ENCODE data around the gene MTA3. TPM values are rescaled to one million over a fixed set of nuclear protein-coding genes. Genes with fewer than 3 reads are reported as not detected.
"Not testable (repeated sequence)": the region's sequence is repeated elsewhere in the genome, so short reads cannot be mapped to it uniquely, and the experiment has no call there.

The MTA3 gene
- polyA plus RNA-seq, 3 donors = 69.0 to 78.7 (median 75.3) TPM

DNA sequence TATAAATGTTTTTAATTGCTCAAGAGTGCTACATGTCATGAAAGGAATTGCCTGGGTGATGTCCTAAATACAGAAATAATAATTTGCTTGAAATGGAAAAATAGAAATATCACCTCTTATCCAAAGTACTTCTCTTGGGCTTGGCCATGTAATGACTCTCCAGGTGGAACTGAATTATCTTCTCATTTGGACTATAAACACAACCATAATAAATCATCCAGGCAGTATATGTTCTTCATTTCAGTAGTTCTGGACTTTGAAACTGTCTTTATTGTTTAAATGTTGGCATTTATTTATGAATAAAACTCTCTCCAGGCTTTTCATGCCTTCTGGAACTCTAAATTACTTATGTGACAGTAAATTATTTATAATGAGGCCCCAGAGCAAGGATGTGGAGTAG, 155.0 kb downstream of the MTA3 start:
- DNase-seq (ENCODE audit: low read depth in 3 of 3, low spot score in 2 of 3) = no peak

GRCh38 chr2:42724886-42725285, 156.5 kb downstream of the MTA3 start:
- no peak for DNase-seq (ENCODE audit: low read depth in 3 of 3, low spot score in 2 of 3)

DNA sequence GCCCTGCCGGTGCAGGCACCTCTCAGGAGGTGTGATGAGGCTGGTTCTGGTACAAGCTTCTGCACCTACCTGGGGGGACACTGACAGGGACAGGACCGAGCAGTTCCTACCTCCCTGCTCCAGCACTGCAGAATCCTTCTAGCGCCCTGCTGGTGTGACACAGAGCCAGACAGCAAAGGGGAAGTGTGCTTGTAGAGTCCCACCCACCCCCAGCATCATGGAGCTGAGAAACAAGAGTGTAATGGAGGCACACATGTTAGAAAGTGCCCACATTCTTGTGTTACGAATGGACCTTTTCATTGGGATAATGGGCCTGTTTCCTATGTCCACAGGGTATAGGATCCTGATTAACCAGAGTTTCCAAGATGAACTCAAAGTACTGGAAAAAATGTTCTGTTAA, 157.2 kb downstream of the MTA3 start:
- DNase-seq (ENCODE audit: low read depth in 3 of 3, low spot score in 2 of 3) = no peak

DNA sequence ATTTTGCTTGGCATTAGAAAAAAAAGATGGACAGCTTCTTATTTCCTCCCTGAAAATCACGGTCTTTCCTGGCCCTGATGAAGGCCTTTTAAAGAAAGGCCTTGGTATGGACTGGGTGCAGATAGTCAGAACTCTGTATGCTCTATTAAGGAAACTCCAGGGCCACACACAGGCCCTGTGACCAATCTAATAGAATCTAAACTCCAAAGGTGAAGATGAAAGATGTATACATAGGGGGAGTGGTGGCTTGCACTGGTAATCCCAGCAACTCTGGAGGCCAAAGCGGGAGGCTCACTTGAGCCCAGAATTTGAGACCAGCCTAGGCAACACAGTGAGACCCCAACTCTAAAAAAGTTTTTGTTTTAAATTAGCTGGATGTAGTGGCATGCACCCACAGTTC, 158.2 kb downstream of the MTA3 start:
- DNase-seq (ENCODE audit: low read depth in 3 of 3, low spot score in 2 of 3) = no peak

DNA sequence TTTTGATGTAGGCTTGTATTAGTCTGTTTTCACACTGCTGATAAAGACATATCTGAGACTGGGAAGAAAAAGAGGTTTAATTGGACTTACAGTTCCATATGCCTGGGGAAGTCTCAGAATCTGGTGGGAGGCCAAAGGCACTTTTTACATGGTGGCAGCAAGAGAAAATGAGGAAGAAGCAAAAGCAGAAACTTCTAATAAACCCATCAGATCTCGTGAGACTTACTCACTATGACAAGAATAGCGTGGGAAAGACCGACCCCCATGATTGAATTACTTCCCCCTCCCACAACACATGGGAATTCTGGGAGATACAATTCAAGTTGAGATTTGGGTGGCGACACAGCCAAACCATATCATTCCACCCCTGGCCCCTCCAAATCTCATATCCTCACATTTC, 162.9 kb downstream of the MTA3 start:
- not testable (repeated sequence) for DNase-seq (ENCODE audit: low read depth in 3 of 3, low spot score in 2 of 3)

- DNase-seq (ENCODE audit: low read depth in 3 of 3, low spot score in 2 of 3) = no peak
Measured at GRCh38 chr2:42733852-42734251, 165.4 kb downstream of the MTA3 start.

DNA sequence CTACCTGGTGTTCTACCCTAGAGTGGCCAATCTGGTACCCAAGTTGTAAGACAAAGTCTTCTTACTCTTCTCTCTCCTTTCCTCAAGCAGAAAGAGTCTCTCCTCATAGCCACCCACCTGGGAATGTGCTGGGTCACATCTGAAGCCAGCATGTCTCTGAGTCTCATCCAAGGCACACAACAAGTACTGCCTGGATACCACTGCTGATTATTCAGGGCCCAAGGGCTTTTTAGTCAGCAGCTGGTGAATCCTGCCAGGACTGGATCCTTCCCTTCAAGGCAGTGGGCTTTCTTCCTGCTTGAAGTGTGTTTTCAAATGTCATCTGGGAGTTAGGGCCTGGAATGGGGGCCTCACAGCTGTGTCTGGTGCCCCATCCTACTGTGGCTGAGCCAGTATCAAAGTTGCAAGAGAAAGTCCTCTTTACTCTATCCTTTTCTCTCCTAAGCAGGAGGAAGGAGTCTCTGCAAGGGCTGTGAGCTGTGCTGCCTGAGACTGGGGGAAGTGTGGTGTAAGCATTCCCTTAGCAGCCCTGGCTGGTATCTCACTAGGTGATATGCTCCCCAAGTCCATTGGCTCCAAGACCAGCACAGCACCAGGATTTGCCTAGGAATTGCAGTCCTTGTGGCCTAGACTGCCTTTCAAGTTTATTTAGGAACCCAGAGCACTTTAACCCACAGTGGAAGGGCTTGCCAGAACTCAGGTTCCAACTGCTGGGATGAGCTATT, 168.3 kb downstream of the MTA3 start:
- no peak for DNase-seq (ENCODE audit: low read depth in 3 of 3, low spot score in 2 of 3)

- DNase-seq (ENCODE audit: low read depth in 3 of 3, low spot score in 2 of 3) = no peak
Measured at GRCh38 chr2:42741140-42741539, 172.7 kb downstream of the MTA3 start.

GRCh38 chr2:42742740-42743658, 174.6 kb downstream of the MTA3 start:
- no peak for DNase-seq (ENCODE audit: low read depth in 3 of 3, low spot score in 2 of 3)

GRCh38 chr2:42743659-42743990, 175.2 kb downstream of the MTA3 start:
- no peak for DNase-seq (ENCODE audit: low read depth in 3 of 3, low spot score in 2 of 3)

GRCh38 chr2:42744545-42745082, 176.2 kb downstream of the MTA3 start:
- no peak for DNase-seq (ENCODE audit: low read depth in 3 of 3, low spot score in 2 of 3)

GRCh38 chr2:42747422-42747821, 179.0 kb downstream of the MTA3 start:
- DNase-seq (ENCODE audit: low read depth in 3 of 3, low spot score in 2 of 3) = no peak

GRCh38 chr2:42748840-42749239, 180.4 kb downstream of the MTA3 start:
- no peak for DNase-seq (ENCODE audit: low read depth in 3 of 3, low spot score in 2 of 3)

DNA sequence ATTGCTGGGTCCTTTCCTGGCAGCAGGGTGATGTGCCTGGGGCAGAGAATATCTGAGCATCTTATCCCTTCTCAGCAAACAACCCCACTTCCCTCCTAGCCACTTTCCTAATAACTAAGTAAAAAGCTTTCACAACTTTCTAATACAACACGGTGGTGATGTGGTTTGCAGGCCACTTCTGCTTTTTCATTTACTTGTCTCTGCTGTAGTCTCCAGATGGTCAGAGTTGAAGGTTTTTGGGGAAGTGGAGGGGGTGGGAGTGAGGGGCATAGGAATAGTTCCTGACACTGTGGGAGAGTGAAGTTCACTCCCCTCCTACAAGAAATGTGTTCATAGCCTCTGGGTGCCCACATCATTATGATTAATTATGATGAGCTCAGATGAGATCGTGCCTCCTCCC, 183.9 kb downstream of the MTA3 start:
- no peak for DNase-seq (ENCODE audit: low read depth in 3 of 3, low spot score in 2 of 3)

- DNase-seq (ENCODE audit: low read depth in 3 of 3, low spot score in 2 of 3) = no peak
Measured at GRCh38 chr2:42752816-42753813, 184.7 kb downstream of the MTA3 start.

GRCh38 chr2:42754021-42754775, 185.8 kb downstream of the MTA3 start:
- DNase-seq (ENCODE audit: low read depth in 3 of 3, low spot score in 2 of 3) = no peak

DNA sequence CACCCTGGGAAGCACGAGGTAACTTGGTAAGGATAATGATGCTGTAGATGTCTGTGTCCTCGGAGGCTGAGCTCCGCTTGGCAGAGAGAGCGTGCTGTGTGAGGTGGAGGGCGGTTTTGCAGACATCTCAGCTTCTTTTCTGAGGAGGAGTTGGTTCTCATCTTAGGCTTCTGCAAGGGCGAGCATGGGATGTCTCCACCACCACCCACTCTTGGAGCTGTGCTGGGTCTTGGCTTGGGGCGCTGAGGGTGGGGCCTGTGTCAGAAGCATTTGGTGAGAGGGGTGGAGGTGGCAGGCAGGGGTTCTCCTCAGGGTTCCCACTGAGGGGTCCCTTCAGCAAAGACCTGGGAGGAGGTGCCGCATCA, 186.3 kb downstream of the MTA3 start:
- DNase-seq (ENCODE audit: low read depth in 3 of 3, low spot score in 2 of 3) = no peak

- DNase-seq (ENCODE audit: low read depth in 3 of 3, low spot score in 2 of 3) = no peak
Measured at GRCh38 chr2:42755191-42755880, 186.9 kb downstream of the MTA3 start.

DNA sequence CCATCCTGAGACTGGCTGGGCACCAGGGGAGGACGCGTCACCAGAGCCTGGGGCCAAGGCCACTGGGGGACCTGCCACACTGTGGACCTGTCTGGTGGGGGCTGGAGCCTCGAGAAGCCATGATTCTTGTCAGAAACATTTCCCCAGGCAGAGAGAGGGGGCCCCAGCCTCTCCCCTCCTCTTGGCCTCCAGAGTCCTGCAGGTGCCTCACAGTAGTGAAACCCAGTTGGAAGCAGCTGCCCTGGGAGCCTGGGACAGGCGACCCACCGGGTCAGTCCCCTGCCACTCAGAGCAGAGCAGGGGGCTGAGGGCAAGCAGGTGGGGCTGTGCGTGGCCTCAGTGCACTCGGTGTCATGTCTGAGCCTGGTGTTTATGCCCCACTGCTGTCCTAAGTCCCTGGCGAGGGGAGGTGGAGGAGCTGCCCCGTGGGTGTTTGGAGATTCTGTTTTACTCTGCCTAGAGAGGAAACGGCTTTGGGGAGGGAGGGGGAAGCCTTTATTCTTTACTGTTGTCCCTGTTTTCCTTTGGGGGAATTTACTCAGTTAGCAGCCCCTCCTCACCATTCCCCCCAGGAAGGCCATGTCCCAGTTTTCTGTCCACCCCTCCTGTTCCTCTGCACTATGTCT, 187.8 kb downstream of the MTA3 start:
- DNase-seq (ENCODE audit: low read depth in 3 of 3, low spot score in 2 of 3) = no peak

Data from right renal cortex interstitium (tissue), 3 donors.